Lower lobe of right lung (tissue), 2 donors: Measurements from ENCODE around the gene GRAMD1B. TPM values are rescaled to one million over a fixed set of nuclear protein-coding genes. Genes with fewer than 3 reads are reported as not detected.

Experiments used
- ATAC-seq, 2 donors: fragments of 200-7000 bp; cut with Tn5 transposase; one replicate each; pipeline ENCODE4 v1.9.1; 2020 to 2022; ENCODE audit warnings: mild to moderate bottlenecking in 2 of 2, moderate library complexity in 2 of 2
- DNase-seq: peaks from one replicate; pipeline ENCODE4 v3.0.0-alpha.2; 2020
- H3K27ac ChIP-seq: fragments of 200-600 bp; one replicate; pipeline ENCODE4 v1.8.0; 2022
- H3K27me3 ChIP-seq: fragments of 200-600 bp; one replicate; pipeline ENCODE4 v1.8.0; 2022; ENCODE audit warnings: low read depth
- H3K36me3 ChIP-seq: fragments of 200-600 bp; one replicate; pipeline ENCODE4 v1.8.0; 2022; ENCODE audit warnings: mild to moderate bottlenecking
- H3K4me1 ChIP-seq: fragments of 200-600 bp; one replicate; pipeline ENCODE4 v1.8.0; 2022
- H3K4me3 ChIP-seq: fragments of 200-600 bp; one replicate; pipeline ENCODE4 v1.8.0; 2022; ENCODE audit warnings: mild to moderate bottlenecking
- H3K9me3 ChIP-seq: fragments of 200-600 bp; one replicate; pipeline ENCODE4 v1.8.0; 2022
- CTCF ChIP-seq: fragments of 200-600 bp; IDR thresholded peaks from one replicate; pipeline ENCODE4 v1.8.0; 2022; ENCODE audit warnings: antibody characterized with exemption, mild to moderate bottlenecking
- intact Hi-C: fragments of 100-400 bp; cut with DNase I; formaldehyde crosslinking; loops from one replicate; pipeline ENCODE4 v1.11.0; 2022
- total RNA-seq: library from RNA; stranded (reverse); fragmentation: NEBNext Ultra II Directional; extraction: Animal tissue kit (Norgen Biotek cat#: 25700); gene quantifications from one replicate; pipeline ENCODE4 v1.2.1, GENCODE V29; 2021
- donor health status: DM: no; HTN: yes; CAD: no; lungs with severe emphysema.

Gene GRAMD1B
- total RNA-seq, 1 donor from 2014 or later, result 9.9 TPM

DNA sequence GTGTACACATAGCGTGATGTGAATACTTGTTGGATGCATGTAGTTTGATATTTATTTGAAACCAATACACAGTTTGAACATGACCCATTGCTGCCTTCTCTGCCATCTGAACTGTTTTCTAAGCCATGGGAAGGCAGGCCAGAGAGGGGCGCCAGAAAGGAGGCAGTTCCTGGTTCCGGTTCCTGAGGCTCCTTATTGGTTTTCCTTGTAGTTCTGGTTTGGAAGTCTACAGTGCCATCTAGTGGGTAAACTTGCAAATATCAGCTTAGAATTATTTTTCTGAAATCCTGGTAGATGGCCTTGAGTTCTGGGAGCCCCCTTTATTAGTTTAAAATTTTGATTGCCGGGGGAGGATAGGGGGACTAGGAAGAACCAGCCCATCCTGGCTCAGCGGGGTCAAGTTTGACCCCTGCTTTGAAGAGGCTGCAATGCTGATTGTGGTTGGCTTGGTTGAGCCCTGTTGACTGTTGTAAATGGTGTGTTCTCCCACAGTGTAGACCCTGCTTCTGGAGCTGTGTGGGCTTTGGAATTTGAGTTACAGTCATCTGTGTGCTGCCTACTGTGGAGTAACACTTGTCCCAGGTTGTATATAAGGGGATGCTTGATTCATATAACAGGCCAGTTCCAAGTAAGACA is 48.4 kb downstream of the GRAMD1B start:
- peak overlapping the region; percentile 17 for H3K4me3 ChIP-seq
- intact Hi-C loops, result loop anchor here (5.0 kb wide), 1 partner anchor 176 kb away; no protein-coding TSS in a partner anchor
- ATAC-seq (peak; percentile 80 to 85), DNase-seq (no peak)
- TF ChIP-seq CTCF, result peak; percentile 69
- no peaks in the 10 kb centered on the region for H3K36me3 ChIP-seq
- H3K4me1 ChIP-seq, result peaks cover 10% of the 10 kb centered on the region
- no peaks in the 10 kb centered on the region for H3K9me3 ChIP-seq
- no peaks in the 10 kb centered on the region for H3K27me3 ChIP-seq
- H3K27ac ChIP-seq, result no peak overlapping the region

- intact Hi-C loops, result loop anchor here (5.0 kb wide), 1 partner anchor 177 kb away; no protein-coding TSS in a partner anchor
- Histone ChIP-seq H3K27me3 (no peaks in the 10 kb centered on the region), H3K36me3 (no peaks in the 10 kb centered on the region), H3K4me3 (peak overlapping the region; percentile 17), H3K9me3 (no peaks in the 10 kb centered on the region), H3K4me1 (peaks cover 10% of the 10 kb centered on the region), H3K27ac (no peak overlapping the region)
- no peak for TF ChIP-seq CTCF
- peak; percentile 51 for DNase-seq
- peak; percentile 57 to 76 for ATAC-seq
Measured at GRCh38 chr11:123479048-123479837, 49.2 kb downstream of the GRAMD1B start.

DNA sequence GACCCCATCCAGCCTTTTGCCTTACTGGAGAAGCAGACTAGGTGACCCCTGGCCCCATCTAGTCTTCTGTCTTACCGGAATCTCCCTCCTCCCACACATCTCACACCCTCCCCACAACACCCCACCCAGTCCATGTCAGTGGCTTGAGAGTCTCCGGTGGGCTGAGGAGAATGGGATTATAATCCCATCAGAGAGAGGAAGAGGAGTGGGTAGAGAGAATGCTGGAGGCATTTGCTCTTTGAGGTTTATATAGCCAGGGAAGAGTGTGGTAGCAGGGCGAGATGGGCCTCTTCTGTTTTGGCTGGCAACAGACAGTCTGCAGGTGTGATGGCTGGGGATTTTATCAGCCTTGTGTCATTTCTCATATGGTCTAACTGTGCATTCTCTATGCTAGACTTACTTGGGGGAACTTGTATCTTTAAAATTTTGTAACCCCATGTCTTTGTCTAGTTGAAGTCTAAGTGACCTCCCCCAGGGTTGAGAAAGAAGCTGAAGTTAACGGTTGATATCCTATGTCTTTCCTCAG is 50.3 kb downstream of the GRAMD1B start:
- Histone ChIP-seq H3K9me3 (no peaks in the 10 kb centered on the region), H3K4me1 (peaks cover 10% of the 10 kb centered on the region), H3K27me3 (no peaks in the 10 kb centered on the region), H3K4me3 (no peak overlapping the region), H3K36me3 (no peaks in the 10 kb centered on the region), H3K27ac (no peak overlapping the region)
- intact Hi-C loops, result no loop called here
- DNase-seq (no peak), ATAC-seq (no peak)
- TF ChIP-seq CTCF, result no peak

GRCh38 chr11:123480882-123481281 is 50.8 kb downstream of the GRAMD1B start:
- Histone ChIP-seq H3K9me3 (no peaks in the 10 kb centered on the region), H3K4me3 (no peak overlapping the region), H3K4me1 (peaks cover 10% of the 10 kb centered on the region), H3K27ac (no peak overlapping the region), H3K36me3 (no peaks in the 10 kb centered on the region), H3K27me3 (no peaks in the 10 kb centered on the region)
- ATAC-seq (no peak), DNase-seq (no peak)
- intact Hi-C loops, result no loop called here
- no peak for TF ChIP-seq CTCF

DNA sequence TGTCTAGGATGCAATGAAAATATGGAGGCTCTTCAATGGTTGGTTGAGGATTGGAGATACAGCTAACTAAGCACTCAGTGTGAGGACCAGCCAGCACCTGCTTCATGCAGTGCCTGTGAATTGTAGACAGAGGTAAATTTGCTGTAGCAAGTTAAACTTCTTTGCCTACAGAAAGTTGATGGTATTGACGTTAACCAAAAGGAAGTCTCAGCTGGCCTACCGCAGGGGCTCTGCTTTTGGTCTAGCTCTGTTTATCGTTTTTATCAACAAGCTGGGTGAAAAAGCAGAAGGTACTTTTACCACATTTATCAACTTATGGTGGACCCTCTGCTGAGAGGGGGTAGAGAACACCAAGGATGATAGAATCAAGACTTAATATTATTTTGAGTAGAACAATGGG is 51.6 kb downstream of the GRAMD1B start:
- no peak for TF ChIP-seq CTCF
- ATAC-seq (no peak), DNase-seq (no peak)
- Histone ChIP-seq H3K27me3 (no peaks in the 10 kb centered on the region), H3K27ac (no peak overlapping the region), H3K4me1 (peaks cover 10% of the 10 kb centered on the region), H3K9me3 (no peaks in the 10 kb centered on the region), H3K36me3 (no peaks in the 10 kb centered on the region), H3K4me3 (no peak overlapping the region)
- intact Hi-C loops, result no loop called here
